Activated naive CD4-positive, alpha-beta T cell treated with anti-CD3 and anti-CD28 coated beads for 36 hours (primary cell): ENCODE data around the gene PLEKHM3. TPM values are rescaled to one million over a fixed set of nuclear protein-coding genes. Genes with fewer than 3 reads are reported as not detected.

Experiments
- CTCF ChIA-PET: fragments of 350-600 bp; sonication (Branson Sonifier 250); formaldehyde crosslinking; loops from one replicate; lab custom pipeline; 2021; ENCODE audit warnings: antibody characterized with exemption; lab: Charles Lee
- DNase-seq: peaks from one replicate; pipeline ENCODE4 v3.0.0-alpha.2; 2020
- H3K27ac Mint-ChIP-seq: one replicate; pipeline ENCODE4 v1.8.0; 2021; ENCODE audit warnings: mild to moderate bottlenecking, mixed read lengths
- H3K27me3 Mint-ChIP-seq: one replicate; pipeline ENCODE4 v1.8.0; 2021; ENCODE audit warnings: low read depth, mixed read lengths
- H3K36me3 Mint-ChIP-seq: one replicate; pipeline ENCODE4 v1.8.0; 2021; ENCODE audit warnings: low read depth, mixed read lengths
- H3K4me1 Mint-ChIP-seq: one replicate; pipeline ENCODE4 v1.8.0; 2021; ENCODE audit warnings: low read depth, mixed read lengths
- H3K4me3 Mint-ChIP-seq: one replicate; pipeline ENCODE4 v1.8.0; 2021; ENCODE audit warnings: mild to moderate bottlenecking, moderate library complexity, mixed read lengths
- H3K9me3 Mint-ChIP-seq: one replicate; pipeline ENCODE4 v1.8.0; 2021; ENCODE audit warnings: mixed read lengths
- intact Hi-C: fragments of 100-400 bp; cut with micrococcal nuclease; formaldehyde crosslinking; loops from one replicate; pipeline ENCODE4 v1.15.1; 2023
- total RNA-seq, 2 experiments: library from RNA; stranded (reverse); gene quantifications; one replicate each; pipeline ENCODE4 v1.2.3, GENCODE V29; 2021

Gene PLEKHM3
- total RNA-seq, 2 experiments from 2014 or later: 6.5 to 7.0 TPM

DNA sequence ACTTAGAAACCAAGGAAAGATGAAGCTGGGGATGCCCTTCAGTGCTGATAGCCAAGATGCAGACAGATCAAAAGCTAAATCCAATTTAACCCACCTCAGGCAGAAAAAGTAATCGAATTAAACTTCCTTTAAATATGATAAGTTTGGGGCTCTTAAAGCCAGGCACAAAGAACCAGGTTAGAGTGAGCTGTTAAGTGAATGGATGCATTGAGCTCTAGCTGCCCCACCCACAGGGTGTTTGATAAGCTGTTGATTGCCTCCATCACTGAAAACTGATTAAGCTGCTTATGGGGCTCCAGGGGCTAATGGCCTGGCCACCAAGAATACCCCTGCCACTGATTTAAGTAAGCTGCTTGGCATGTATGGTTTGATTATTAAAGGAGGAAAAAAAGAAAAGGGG, 119.8 kb downstream of the PLEKHM3 start:
- H3K27ac Mint-ChIP-seq: no peak overlapping the region
- H3K4me3 Mint-ChIP-seq: no peak overlapping the region
- intact Hi-C loops: no loop called here
- H3K9me3 Mint-ChIP-seq: no peaks in the 10 kb centered on the region
- no peaks in the 10 kb centered on the region for H3K4me1 Mint-ChIP-seq
- H3K36me3 Mint-ChIP-seq: peaks cover 4% of the 10 kb centered on the region
- CTCF ChIA-PET: no interaction called here
- DNase-seq: no peak
- no peaks in the 10 kb centered on the region for H3K27me3 Mint-ChIP-seq

DNA sequence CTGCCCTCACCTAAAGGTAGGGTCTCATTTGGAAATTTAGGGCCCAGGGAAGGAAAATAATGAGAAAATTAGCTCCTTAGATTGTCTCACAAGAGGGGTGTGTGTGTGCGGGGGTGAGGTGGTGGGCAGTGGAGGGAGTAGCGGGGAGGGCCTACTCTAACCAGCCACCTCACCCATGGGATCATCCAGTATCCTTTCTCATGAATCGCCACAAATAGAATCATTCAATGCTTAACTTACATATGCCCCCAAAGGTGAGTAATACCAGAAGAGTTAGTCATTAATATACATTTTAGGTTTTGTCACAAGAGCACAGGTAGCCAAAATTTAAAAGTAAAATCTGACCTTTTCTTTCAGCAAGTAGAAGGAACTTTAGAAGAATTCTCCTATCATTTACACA, 122.1 kb downstream of the PLEKHM3 start:
- intact Hi-C loops: no loop called here
- no peak overlapping the region for H3K4me3 Mint-ChIP-seq
- no peaks in the 10 kb centered on the region for H3K9me3 Mint-ChIP-seq

DNA sequence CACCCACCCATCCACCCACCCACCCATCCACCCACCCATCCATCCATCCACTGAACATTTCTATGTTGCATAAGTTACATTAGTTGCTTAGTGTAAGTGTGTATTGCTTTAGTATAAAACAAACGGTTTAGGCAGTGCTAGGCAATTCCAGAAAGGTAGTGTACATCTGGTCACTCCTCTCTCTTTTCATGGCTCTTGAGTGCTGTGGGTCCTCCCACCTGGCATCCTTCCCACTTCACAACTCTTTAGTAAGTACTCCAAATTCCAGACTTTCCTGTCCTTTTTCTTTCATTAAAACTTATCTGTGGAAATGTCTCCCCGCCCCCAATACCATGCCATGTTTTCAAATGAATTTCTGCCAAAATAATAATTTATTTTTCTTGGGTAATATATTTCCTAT, 122.5 kb downstream of the PLEKHM3 start:
- no peak for DNase-seq
- no peaks in the 10 kb centered on the region for H3K4me1 Mint-ChIP-seq
- CTCF ChIA-PET: no interaction called here
- no peaks in the 10 kb centered on the region for H3K27me3 Mint-ChIP-seq
- peaks cover 2% of the 10 kb centered on the region for H3K36me3 Mint-ChIP-seq
- intact Hi-C loops: no loop called here
- no peak overlapping the region for H3K4me3 Mint-ChIP-seq
- H3K27ac Mint-ChIP-seq: no peak overlapping the region
- H3K9me3 Mint-ChIP-seq: no peaks in the 10 kb centered on the region

More for the DNA sequence above, 122.1 kb downstream of the PLEKHM3 start:
- Mint-ChIP-seq H3K27ac (no peak overlapping the region), H3K36me3 (peaks cover 2% of the 10 kb centered on the region), H3K4me1 (no peaks in the 10 kb centered on the region), H3K27me3 (no peaks in the 10 kb centered on the region)
- CTCF ChIA-PET: no interaction called here
- DNase-seq: no peak

DNA sequence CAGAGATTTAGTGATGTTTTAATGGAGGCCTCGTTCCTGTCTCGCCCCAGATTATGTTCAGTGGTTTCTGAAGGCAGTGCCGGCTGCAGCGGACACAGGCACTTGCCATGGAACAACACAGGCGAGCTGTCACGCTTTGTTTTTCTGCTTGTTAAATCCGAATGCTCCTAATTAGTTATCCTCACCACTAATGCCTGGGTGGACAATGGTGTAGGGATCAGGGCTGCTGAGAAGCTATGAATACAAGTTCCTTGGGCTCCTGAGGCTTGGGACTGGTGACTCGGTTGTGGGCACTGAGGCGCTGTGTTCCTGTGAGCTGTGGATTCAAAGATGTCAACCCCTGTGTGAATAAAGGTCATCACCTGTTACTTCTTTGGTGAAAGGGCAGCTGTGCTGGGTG, 123.5 kb downstream of the PLEKHM3 start:
- DNase-seq: no peak
- Mint-ChIP-seq H3K4me3 (no peak overlapping the region), H3K4me1 (no peaks in the 10 kb centered on the region), H3K27me3 (no peaks in the 10 kb centered on the region), H3K27ac (no peak overlapping the region), H3K36me3 (no peaks in the 10 kb centered on the region), H3K9me3 (no peaks in the 10 kb centered on the region)
- intact Hi-C loops: no loop called here
- CTCF ChIA-PET: no interaction called here

DNA sequence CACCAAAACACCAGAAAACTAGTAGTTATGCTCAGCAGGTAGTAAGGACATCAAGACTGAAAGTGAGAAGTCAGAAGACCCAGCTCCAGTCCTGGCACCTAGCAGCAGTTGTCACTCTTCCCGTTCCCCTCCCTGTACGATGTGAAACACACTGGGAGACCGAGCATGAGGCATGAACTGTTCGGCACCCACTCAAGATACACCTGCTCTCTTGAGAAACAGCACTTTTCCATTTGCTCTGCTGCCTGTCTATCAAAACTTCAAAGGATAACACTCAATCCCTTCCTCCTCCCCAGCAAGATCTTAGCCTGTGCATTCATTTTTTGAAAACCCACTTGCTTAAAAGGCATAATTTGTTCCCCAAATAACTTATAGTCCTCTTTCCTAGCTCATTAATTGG, 123.9 kb downstream of the PLEKHM3 start:
- no peaks in the 10 kb centered on the region for H3K9me3 Mint-ChIP-seq
- no peak for DNase-seq
- intact Hi-C loops: no loop called here
- H3K4me1 Mint-ChIP-seq: no peaks in the 10 kb centered on the region
- no peaks in the 10 kb centered on the region for H3K36me3 Mint-ChIP-seq
- no peak overlapping the region for H3K4me3 Mint-ChIP-seq
- CTCF ChIA-PET: no interaction called here
- no peak overlapping the region for H3K27ac Mint-ChIP-seq
- H3K27me3 Mint-ChIP-seq: no peaks in the 10 kb centered on the region

DNA sequence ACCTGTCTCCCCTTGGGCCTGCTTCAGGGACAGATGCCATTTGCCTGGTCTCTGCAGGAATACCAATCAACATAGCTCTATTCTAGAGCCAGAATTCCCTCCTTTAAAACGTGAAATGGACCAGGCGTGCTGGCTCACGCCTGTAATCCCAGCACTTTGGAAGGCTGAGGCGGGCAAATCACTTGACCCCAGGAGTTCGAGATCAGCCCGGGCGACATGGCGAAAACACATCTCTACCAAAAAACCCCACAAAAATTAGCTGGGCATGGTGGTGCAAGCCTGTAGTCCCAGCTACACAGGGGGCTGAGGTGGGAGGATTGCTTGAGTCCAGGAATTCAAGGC, 127.0 kb downstream of the PLEKHM3 start:
- H3K36me3 Mint-ChIP-seq: no peaks in the 10 kb centered on the region
- H3K9me3 Mint-ChIP-seq: no peaks in the 10 kb centered on the region
- H3K27me3 Mint-ChIP-seq: no peaks in the 10 kb centered on the region
- no peak for DNase-seq
- H3K27ac Mint-ChIP-seq: no peak overlapping the region
- no peaks in the 10 kb centered on the region for H3K4me1 Mint-ChIP-seq
- CTCF ChIA-PET: no interaction called here
- no peak overlapping the region for H3K4me3 Mint-ChIP-seq
- intact Hi-C loops: no loop called here

DNA sequence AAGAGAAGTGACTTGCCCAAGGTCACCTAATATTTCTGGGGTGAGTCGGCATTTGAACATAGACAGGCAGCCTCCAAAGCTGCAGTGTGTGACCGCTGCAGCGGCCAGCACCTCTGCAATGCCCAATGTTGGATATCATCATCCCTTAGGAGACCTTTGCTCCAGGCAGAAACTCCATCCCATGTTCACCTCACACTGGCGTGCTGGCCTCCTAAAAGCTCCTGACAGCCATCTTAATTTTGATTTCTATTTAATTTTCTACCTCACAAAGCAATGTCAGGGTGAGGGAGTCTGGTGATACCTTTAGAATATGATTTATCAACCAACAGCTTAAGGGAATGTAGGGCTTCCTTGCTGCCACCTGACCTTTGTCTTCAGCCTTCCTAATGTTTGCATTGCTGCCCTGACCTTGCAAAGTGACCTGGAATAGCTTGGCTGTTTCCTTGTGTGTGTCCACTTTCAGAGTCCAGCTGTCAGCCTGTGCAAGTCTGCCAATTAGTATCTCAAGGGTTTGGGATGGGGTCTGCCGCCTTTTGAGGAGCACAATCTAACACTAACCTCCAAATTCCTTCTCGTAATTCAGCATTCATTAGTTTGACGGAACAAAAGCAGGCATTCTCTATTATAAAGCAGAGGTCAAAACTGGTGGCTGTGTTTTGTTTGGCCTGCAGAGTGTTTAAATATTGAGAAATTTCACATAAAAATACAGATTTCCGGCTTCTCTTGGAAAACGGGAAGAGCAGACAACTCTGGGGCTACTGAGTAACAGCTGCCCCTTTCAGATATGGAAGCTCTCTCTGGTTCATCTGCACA, 127.6 kb downstream of the PLEKHM3 start:
- Mint-ChIP-seq H3K27ac (no peak overlapping the region), H3K4me3 (no peak overlapping the region), H3K4me1 (no peaks in the 10 kb centered on the region), H3K36me3 (no peaks in the 10 kb centered on the region), H3K27me3 (no peaks in the 10 kb centered on the region), H3K9me3 (no peaks in the 10 kb centered on the region)
- DNase-seq: no peak
- CTCF ChIA-PET: interaction anchor here (0.6 kb wide), 1 partner anchor 166 kb away, joined by 3 read pairs; no protein-coding TSS in a partner anchor
- intact Hi-C loops: no loop called here

DNA sequence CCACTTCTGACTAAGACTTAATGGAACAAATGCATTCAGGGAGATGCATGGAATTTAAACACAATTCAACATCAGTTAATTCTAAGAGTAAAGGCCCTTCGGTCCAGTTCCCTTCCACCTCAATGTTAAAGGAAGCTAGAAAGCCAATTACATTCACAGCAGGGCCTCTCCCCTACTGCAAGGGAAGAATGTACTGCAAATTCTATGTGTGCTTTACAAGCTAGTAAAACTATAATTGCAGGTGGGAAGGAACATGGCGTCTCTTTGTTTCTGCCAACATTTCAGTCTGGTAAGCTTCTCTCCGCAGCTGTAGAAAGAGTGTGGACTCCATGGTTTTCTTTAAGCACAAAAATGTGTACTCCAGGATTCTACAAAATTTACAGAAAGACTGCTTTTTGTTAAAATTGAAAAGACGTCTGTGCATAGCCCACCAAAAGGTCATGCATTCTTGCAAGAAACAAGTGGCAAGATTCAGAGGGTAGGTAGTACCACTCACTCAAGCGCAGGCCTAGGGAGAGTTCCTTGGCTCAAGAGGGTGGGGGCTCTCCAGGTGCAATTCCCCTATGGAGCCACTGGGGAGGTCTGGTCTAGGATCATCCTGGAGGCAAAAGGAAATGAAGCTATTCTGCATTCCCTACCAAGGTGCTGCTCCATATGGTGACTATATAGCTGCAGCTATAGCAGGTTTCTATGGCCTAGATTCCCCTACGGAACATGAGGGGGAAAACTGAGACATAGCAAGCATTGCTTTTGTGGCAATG, 128.6 kb downstream of the PLEKHM3 start:
- CTCF ChIA-PET: no interaction called here

DNA sequence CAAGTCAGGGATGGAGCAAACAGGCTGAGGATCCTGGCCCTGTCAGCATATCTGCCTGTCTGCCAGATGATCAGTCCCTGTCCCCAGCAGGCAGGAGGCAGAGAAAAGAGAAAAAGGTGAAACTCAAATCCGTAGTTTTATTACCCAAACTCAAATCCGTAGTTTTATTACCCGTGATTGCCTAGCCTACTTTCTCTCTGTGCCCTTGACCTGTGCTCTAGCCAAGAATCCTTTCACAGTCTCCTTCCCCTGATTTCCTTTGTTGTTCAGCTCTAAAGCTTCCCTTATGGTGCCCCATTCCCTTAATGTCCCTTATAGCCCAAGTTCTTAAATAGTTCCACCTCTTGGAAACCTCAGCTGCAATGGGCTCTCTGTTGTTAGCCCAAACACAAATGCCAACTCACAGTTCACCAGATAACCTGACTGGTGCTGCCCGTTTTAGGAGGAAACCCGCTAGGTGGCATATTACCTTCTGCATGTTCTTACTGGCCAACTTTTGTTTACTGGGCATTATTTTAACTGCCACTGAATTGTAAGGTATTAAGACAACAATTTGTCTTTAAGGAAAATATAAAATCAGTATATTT, 130.0 kb downstream of the PLEKHM3 start:
- no peaks in the 10 kb centered on the region for H3K27me3 Mint-ChIP-seq
- H3K4me3 Mint-ChIP-seq: no peak overlapping the region
- no peak overlapping the region for H3K27ac Mint-ChIP-seq
- intact Hi-C loops: no loop called here
- no peaks in the 10 kb centered on the region for H3K4me1 Mint-ChIP-seq
- H3K9me3 Mint-ChIP-seq: no peaks in the 10 kb centered on the region
- no peaks in the 10 kb centered on the region for H3K36me3 Mint-ChIP-seq
- CTCF ChIA-PET: no interaction called here
- no peak for DNase-seq

More for the DNA sequence above, 128.6 kb downstream of the PLEKHM3 start:
- no peak overlapping the region for H3K4me3 Mint-ChIP-seq
- DNase-seq: no peak
- H3K9me3 Mint-ChIP-seq: no peaks in the 10 kb centered on the region
- H3K4me1 Mint-ChIP-seq: no peaks in the 10 kb centered on the region
- H3K27me3 Mint-ChIP-seq: no peaks in the 10 kb centered on the region
- H3K27ac Mint-ChIP-seq: no peak overlapping the region
- no peaks in the 10 kb centered on the region for H3K36me3 Mint-ChIP-seq
- intact Hi-C loops: no loop called here

DNA sequence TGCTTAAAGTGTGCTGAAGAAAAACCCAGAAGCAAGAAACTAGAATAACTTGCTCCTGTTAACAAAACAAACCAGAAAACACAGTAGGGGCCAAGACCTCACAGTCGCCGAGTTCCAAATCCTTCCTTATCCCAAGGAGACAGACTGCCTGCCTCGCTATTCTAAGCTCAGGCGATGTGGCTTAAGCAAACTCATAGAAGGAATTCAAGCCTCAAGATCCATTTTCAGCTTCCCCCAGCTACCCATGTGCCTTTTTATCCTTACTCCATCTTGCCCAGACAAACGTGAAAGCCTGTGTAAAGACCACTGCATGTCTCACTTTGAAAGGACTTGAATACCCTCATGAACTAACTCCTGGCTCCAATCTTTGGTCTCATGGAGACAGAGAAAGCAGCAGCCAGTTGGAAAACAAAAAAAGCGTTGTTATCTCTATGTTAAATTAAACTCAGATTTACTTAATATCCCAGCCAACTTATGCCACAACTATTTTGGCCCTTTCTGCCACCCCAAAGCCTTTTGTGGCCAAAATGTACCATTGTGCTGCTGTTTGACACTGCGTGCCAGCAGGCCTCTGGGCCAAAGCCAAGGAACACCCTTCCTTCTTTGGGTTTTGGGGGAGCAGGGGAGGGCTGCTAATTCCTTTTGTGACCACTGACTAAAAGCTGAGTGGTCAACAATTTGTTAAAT, 132.5 kb downstream of the PLEKHM3 start:
- no peak for DNase-seq
- Mint-ChIP-seq H3K27ac (no peak overlapping the region), H3K4me3 (no peak overlapping the region), H3K4me1 (no peaks in the 10 kb centered on the region), H3K27me3 (no peaks in the 10 kb centered on the region), H3K9me3 (no peaks in the 10 kb centered on the region), H3K36me3 (peaks cover 1% of the 10 kb centered on the region)
- CTCF ChIA-PET: no interaction called here
- intact Hi-C loops: no loop called here

DNA sequence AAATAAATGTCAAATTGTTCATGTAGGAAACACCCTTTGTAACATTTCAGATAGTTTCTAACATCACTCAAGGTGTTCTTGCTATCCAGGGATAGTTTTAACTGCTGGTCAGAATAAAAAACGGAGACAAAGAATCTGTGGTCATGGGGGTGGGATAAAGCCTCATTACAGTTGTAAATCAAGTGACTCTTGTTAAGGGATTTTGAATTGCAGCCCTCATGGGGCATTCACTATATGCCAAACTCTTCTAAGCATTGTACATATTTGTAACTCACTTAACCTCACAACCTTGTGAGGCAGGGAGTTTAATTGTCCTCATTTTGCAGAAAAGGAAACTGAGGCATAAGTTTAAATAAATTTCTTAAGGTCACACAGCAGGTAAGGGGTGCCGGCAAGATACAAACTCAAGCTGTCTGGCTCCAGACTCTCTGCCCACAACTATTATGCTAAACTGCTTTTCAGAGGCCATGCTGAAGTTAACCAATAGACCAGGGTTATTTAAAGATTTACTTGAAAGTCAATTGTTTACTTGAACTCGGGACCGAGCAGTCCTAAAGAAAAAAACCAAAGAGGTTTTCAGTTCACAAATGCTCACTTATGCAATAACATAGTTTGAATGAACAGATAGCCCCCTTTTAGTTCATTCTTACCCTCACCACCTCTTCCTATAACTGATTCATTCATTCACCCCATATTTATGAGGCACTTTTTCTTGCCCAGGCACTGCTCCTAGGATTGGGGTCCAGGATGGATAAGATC, 134.1 kb downstream of the PLEKHM3 start:
- no peaks in the 10 kb centered on the region for H3K4me1 Mint-ChIP-seq
- intact Hi-C loops: no loop called here
- no peaks in the 10 kb centered on the region for H3K9me3 Mint-ChIP-seq
- no peak for DNase-seq
- no peak overlapping the region for H3K4me3 Mint-ChIP-seq
- CTCF ChIA-PET: no interaction called here
- no peaks in the 10 kb centered on the region for H3K27me3 Mint-ChIP-seq
- no peak overlapping the region for H3K27ac Mint-ChIP-seq
- peaks cover 1% of the 10 kb centered on the region for H3K36me3 Mint-ChIP-seq

DNA sequence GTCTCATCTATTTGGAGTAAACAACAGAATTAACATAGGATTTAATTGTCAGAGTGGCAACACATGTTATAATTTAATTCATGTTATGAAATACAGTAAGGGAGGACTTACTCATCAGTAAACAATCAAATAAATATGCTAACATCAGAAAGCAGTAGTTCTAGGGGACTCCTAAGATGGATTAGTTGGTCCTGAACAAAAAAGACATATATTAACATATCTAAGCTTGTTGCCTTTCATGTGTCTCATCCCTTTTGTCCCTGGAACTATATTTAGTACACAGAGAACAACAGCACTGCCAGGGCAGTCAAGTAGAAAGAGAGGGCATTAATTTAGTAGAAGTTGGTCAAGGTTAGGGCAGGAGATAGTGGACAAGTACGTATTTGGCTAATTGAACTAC, 137.8 kb downstream of the PLEKHM3 start:
- intact Hi-C loops: no loop called here
- Mint-ChIP-seq H3K27me3 (no peaks in the 10 kb centered on the region), H3K9me3 (no peaks in the 10 kb centered on the region), H3K36me3 (peaks cover 3% of the 10 kb centered on the region), H3K27ac (no peak overlapping the region), H3K4me1 (no peaks in the 10 kb centered on the region), H3K4me3 (no peak overlapping the region)
- no peak for DNase-seq
- CTCF ChIA-PET: no interaction called here
